ENCODE data around the gene RNASE1. TPM values are rescaled to one million over a fixed set of nuclear protein-coding genes. Genes with fewer than 3 reads are reported as not detected.
"Not testable (repeated sequence)": the region's sequence is repeated elsewhere in the genome, so short reads cannot be mapped to it uniquely, and the experiment has no call there.

RNASE1 gene
- polyA plus RNA-seq, 4 donors = 164 to 175 (median 169) TPM

DNA sequence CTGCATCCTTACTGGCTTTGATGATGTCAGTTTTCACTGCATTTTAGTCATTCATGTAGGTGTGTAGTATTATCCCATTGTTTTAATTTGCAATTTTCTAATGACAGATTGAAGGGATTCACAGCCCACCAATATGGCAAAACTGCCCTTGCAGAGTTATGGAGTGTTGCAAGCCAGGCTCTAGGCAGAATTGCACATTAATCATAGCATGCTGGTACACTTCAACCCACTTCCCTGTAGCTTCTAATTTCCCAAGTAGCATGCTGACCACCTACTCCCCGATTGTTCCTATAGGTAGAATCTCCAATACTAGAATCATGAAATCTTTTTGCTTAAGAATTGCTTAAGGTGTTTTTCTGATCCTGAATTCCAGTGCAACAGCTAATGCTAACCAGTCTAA lies 26.7 kb downstream of the RNASE1 start:
- DNase-seq (ENCODE audit: low read depth in 4 of 4, low spot score in 3 of 4) = no peak

DNA sequence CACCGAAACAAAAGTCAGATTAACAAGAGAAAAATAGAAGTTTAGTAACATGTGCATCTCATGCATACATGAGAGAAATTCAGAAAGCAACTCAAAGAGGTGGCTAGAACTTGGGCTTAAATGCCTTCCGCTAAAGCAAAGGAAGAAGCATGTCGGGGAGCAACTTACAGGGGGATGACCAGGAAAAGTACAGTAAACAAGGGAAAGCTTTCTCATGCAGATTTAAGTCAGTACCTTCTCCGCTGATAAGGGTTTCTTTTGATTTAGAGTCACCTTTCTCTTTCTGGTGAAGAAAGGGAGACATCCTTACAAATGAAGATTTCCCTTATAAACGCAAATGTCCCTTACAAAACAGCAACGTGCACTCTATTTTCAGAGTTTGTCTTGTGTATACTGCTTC lies 27.6 kb downstream of the RNASE1 start:
- DNase-seq (ENCODE audit: low read depth in 4 of 4, low spot score in 3 of 4) = no peak

DNA sequence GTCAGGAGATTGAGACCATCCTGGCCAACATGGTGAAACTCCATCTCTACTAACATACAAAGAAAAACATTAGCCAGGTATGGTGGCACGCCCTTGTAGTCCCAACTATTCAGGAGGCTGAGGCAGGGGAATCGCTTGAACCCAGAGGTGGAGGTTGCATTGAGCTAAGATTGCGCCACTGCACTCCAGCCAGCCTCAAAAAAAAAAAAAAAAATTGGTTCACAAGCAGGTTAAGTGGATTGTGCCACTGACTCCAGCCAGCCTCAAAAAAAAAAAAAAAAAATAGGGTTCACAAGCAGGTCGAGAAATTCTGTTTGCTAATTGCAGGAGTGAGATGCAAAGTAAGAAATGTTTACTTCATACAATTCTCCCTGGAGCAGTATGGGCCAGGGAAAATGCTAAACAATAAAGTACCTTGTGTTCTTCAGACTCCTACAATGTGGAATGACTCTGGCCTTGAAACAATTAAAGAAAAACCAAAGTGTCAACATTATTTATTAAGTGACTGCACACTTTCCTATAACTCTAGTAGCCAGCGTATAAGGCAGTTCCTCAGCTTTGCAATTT lies 28.3 kb downstream of the RNASE1 start:
- DNase-seq (ENCODE audit: low read depth in 4 of 4, low spot score in 3 of 4) = no peak

DNA sequence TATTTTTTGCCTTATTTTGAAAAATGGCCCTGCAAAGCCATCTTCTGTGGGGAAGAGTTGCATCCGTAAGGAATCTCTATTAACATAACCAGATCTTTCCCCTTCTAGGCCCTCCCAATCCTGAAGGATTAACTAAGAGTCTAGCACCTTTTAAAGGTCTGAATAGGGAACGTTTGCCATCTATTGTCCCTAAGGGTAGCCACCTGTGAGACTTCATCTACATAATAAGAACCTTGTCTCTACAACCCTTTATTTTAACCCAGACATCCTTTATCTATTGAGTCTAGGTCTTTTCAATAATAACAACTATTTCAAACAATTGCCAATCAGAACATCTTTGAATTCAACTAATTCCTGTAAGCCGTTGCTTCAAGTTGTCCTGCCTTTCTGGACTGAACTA lies 30.0 kb downstream of the RNASE1 start:
- no peak for DNase-seq (ENCODE audit: low read depth in 4 of 4, low spot score in 3 of 4)

DNA sequence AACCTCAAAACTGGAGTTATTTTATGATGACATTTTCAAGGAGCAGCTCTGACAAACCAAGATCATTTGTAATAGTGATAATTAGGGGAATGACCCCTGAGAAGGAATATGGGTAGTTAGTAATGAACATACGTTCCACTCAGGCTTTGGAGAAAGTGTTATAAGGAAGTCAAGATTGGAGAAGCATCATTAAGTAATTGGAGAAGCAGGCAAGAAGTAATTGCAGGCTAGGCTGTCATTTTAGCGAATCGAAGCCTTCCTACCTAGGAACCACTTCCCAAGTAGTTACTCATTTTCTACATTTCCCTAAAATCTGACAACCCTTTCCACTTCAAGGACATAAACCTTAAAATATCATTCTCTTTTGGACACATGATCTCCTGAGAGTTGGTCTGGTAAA lies 33.2 kb downstream of the RNASE1 start:
- no peak for DNase-seq (ENCODE audit: low read depth in 4 of 4, low spot score in 3 of 4)

DNA sequence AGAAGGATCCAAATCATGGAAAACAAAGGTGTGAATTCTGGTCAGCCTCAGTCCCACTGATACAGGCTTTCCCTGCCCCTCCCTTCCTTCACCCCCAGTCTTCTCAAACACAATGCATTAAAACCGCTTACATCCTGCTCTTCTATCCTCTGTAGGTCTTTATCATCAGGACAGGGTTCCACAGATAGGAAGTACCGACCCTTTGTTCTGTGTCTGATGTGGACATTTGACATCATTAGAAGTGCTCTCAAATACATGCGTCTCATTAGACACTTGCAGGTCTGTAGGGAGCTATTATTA lies 34.1 kb downstream of the RNASE1 start:
- no peak for DNase-seq (ENCODE audit: low read depth in 4 of 4, low spot score in 3 of 4)

DNA sequence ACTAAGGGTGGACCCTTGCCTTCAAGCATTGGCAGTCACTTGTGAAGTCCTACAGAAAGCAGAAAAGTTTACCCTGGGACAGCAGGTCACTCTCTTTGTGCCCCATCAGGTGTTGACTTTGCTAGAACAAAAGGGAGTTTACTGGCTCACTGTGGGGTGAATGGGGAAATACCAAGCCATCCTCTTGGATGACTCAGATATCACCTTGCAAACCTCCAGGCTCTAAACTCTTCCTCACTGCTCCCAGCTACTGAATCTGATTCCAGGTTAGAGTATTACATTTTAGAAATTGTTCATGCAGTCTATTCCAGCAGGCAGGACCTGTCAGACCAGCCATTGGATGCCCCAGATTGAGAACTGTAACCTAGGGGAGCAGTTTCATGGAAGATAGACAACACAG lies 41.7 kb downstream of the RNASE1 start:
- no peak for DNase-seq (ENCODE audit: low read depth in 4 of 4, low spot score in 3 of 4)

DNA sequence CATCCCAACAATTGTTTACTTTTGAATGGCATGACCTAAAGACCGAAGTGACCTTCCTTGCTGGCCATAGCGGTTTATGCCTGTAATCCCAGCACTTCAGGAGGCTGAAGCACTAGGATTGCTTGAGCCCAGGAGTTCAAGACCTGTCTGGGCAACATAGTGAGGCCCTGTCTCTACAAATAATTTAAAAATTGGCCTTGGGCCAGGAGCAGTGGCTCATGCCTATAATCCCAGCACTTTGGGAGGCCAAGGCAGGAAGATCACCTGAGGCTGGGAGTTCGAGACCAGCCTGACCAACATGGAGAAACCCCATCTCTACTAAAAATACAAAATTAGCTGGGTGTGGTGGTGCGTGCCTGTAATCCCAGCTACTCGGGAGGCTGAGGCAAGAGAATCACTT lies 43.2 kb downstream of the RNASE1 start:
- not testable (repeated sequence) for DNase-seq (ENCODE audit: low read depth in 4 of 4, low spot score in 3 of 4)

DNA sequence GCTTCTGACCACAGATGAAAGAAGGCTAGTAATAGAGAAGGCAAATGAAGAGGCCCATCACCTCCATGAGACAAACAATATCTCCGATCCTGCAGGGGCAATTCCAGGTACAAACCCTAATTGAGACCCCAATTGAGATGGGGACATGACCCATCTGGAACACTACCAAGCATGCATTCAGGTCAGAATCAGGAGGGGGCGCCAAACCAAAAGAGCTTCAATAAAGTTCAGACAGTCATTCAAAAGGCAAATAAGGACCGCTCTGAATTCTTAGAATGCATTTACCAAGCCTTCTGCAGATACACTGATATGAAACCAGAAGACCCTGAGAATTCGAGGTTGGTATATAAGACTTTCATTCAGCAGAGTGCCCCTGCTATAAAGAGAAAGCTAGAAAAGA lies 44.7 kb downstream of the RNASE1 start:
- DNase-seq (ENCODE audit: low read depth in 4 of 4, low spot score in 3 of 4) = no peak

DNA sequence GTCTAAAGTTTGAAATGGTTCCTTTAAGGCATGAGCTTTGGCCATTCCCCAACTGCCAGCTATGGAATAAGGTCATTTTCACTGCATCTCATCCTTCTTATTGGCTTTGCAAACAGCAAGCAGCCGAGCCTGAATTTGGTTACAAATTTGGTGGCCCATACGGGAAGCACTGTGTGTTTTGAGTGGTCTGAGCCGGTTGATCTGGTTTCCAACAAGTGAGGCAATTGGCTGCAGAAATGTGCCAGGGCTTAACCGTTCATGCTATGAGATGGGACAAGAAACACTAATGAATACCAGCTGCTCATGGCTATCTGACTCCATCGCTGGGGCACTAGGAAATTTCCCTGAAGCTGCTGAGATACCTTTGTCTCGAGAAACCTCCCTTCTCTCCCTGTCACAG lies 47.6 kb downstream of the RNASE1 start:
- DNase-seq (ENCODE audit: low read depth in 4 of 4, low spot score in 3 of 4) = no peak

DNA sequence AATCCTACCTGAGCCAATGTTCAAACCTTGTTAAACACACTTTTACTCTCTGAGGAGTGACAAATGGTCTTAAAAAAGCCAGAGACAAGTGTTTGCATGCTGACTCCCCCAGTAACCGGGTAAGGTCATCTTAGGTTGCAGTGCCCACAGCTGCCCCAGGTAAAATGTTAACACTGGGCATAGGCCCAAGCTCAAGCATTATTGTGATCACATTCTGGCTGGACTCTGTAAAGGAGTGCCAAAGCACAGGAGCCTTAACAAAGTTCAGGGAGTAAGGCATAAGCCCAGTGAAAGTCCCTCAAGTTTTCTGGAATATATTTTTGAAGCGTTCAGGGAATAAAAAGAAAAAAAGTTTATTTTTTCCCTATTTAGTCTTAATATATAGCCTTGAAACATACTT lies 48.3 kb downstream of the RNASE1 start:
- no peak for DNase-seq (ENCODE audit: low read depth in 4 of 4, low spot score in 3 of 4)

DNA sequence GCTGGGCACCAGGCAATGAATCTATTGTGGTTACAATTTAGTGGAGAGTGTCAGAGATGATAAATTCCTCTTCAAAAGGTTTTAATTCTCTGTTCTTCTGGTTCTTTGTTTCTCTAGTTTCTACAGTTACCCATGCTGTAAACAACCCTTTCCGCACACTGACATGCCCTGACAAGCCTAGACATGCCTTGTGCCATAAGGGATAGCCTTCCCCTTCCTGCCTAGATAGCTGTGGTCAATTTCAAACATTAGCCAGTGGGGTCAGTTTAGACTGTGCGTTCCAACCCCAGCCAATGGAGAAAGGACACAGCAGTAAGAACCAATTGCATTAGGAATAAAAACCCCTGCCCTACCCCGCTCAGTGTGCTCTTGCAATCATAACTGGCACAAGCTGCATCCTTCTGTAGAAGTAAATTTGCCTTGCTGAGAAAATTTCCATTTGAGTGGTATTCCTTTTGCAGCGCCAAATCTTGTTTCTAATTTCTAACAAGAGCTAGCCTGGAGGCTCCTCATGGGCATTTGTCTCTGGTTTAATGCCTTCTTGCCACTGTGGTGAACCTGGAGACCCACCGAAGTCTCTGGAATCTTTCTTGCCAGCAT lies 50.6 kb downstream of the RNASE1 start:
- DNase-seq (ENCODE audit: low read depth in 4 of 4, low spot score in 3 of 4) = no peak

Other genes with a start within 250 kb of the RNASE1 start
- gene RNASE9, start 241.8 kb downstream of the RNASE1 start, polyA plus RNA-seq (ENCODE audit: insufficient read length in 4 of 4) = not detected
- gene RNASE11, start 214.8 kb downstream of the RNASE1 start, polyA plus RNA-seq (ENCODE audit: insufficient read length in 4 of 4) = not detected
- gene RNASE12, start 211.5 kb downstream of the RNASE1 start, polyA plus RNA-seq (ENCODE audit: insufficient read length in 4 of 4) = not detected
- gene OR6S1, start 161.2 kb downstream of the RNASE1 start, polyA plus RNA-seq (ENCODE audit: insufficient read length in 4 of 4) = not detected
- 1 to 10 TPM; 1.7 to 6.5 (median 2.6) TPM for gene RNASE4, start 118.3 kb downstream of the RNASE1 start, polyA plus RNA-seq (ENCODE audit: insufficient read length in 4 of 4)
- gene ANG, start 114.1 kb downstream of the RNASE1 start, polyA plus RNA-seq (ENCODE audit: insufficient read length in 4 of 4) = 1 to 10 TPM; 2.8 to 4.0 (median 3.8) TPM
- gene EDDM3A, start 57.0 kb downstream of the RNASE1 start, polyA plus RNA-seq (ENCODE audit: insufficient read length in 4 of 4) = under 1 TPM in 3 of 4 donors, not detected in 1; 0.14 to 0.29 (median 0.22) TPM
- under 1 TPM in 2 of 4 donors, not detected in 2; 0.05 to 0.25 TPM for gene EDDM3B, start 34.4 kb downstream of the RNASE1 start, polyA plus RNA-seq (ENCODE audit: insufficient read length in 4 of 4)
- 1 to 10 TPM; 5.9 to 8.1 (median 6.4) TPM for gene RNASE6, start 21.6 kb downstream of the RNASE1 start, polyA plus RNA-seq (ENCODE audit: insufficient read length in 4 of 4)
- gene RNASE3, start 88.5 kb upstream of the RNASE1 start, polyA plus RNA-seq (ENCODE audit: insufficient read length in 4 of 4) = under 1 TPM in 3 of 4 donors, not detected in 1; 0.35 to 0.82 (median 0.64) TPM
- 1 to 10 TPM in 2 of 4 donors, under 1 TPM in 2; 0.65 to 1.9 (median 0.97) TPM for gene RNASE2, start 152.6 kb upstream of the RNASE1 start, polyA plus RNA-seq (ENCODE audit: insufficient read length in 4 of 4)
- gene METTL17, start 187.1 kb upstream of the RNASE1 start, polyA plus RNA-seq (ENCODE audit: insufficient read length in 4 of 4) = 10 to 100 TPM; 78.3 to 81.5 (median 80.5) TPM
- gene SLC39A2, start 196.4 kb upstream of the RNASE1 start, polyA plus RNA-seq (ENCODE audit: insufficient read length in 4 of 4) = 1 to 10 TPM; 1.2 to 2.4 (median 1.7) TPM
- 100 to 1,000 TPM; 146 to 184 (median 175) TPM for gene NDRG2, start 222.2 kb upstream of the RNASE1 start, polyA plus RNA-seq (ENCODE audit: insufficient read length in 4 of 4)
- gene TPPP2, start 227.4 kb upstream of the RNASE1 start, polyA plus RNA-seq (ENCODE audit: insufficient read length in 4 of 4) = 1 to 10 TPM; 1.9 to 4.8 (median 3.7) TPM
- gene RNASE13, start 232.0 kb upstream of the RNASE1 start, polyA plus RNA-seq (ENCODE audit: insufficient read length in 4 of 4) = under 1 TPM; 0.28 to 0.64 (median 0.41) TPM
- gene RNASE7, start 239.5 kb upstream of the RNASE1 start, polyA plus RNA-seq (ENCODE audit: insufficient read length in 4 of 4) = under 1 TPM; 0.55 to 0.91 (median 0.74) TPM

Measured in right renal pelvis (tissue), 4 donors.